Pancreas (tissue), 10 donors: ENCODE results near the gene RARB. TPM values are rescaled to one million over a fixed set of nuclear protein-coding genes. Genes with fewer than 3 reads are reported as not detected.

Source experiments
- ATAC-seq, 4 donors: fragments of 200-7000 bp; cut with Tn5 transposase; one replicate each; pipeline versions ENCODE4 v1.8.0 to v1.9.1; 2020; ENCODE audit warnings: mild to moderate bottlenecking in 4 of 4, moderate library complexity in 4 of 4
- DNase-seq, 6 donors: peaks; one replicate each; pipeline ENCODE4 v3.0.0-alpha.2; 2020
- FAIRE-seq: peaks from 2 replicates; lab custom pipeline; 2012; peaks lifted over from hg19 to GRCh38; lab: Jason Lieb, UNC
- H3K27ac ChIP-seq, 4 donors: fragments of 200-600 bp; sonication (generic); 1 replicate in 3 of 4; 2 replicates in 1 of 4; pipeline versions ENCODE4 v1.5.0 to v1.8.0; 2020
- H3K27me3 ChIP-seq, 4 donors: fragments of 200-600 bp; one replicate each; pipeline ENCODE4 v1.8.0; 2021
- H3K36me3 ChIP-seq, 3 donors: fragments of 200-600 bp; sonication (generic) in 1 of 3; one replicate each; pipeline versions ENCODE4 v1.5.0 to v1.8.0; 2020 to 2021
- H3K4me1 ChIP-seq, 3 donors: fragments of 200-600 bp; one replicate each; pipeline ENCODE4 v1.8.0; 2021
- H3K4me3 ChIP-seq, 4 donors: fragments of 200-600 bp; sonication (generic) in 2 of 4; one replicate each; pipeline versions ENCODE4 v1.5.0 to v1.8.0; 2020 to 2021
- H3K9me3 ChIP-seq, 4 donors: fragments of 200-600 bp; one replicate each; pipeline ENCODE4 v1.8.0; 2021
- WGBS, 2 donors: extraction: QIAGEN DNeasy Blood & Tissue Kit; methylation state at CpG; one replicate each; pipeline ENCODE4 v1.1.7; 2013; 5-methylcytosine and 5-hydroxymethylcytosine counted together
- intact Hi-C, 3 donors: fragments of 100-400 bp; cut with DNase I; formaldehyde crosslinking; loops; one replicate each; pipeline versions ENCODE4 v1.11.1 to v1.14.2; 2022
- polyA plus RNA-seq, 2 donors: library from polyadenylated mRNA; stranded (reverse); fragments of 200-250 nt; gene quantifications; one replicate each; pipeline ENCODE4 v1.2.3, GENCODE V29; 2013
- total RNA-seq, 6 donors: library from RNA; stranded (reverse); fragmentation: NEBNext Ultra II Directional in 4 of 6; extraction: Animal tissue kit (Norgen Biotek cat#: 25700) in 4 of 6; gene quantifications; one replicate each; pipeline versions ENCODE4 v1.2.1 to v1.2.4, GENCODE V29; 2021 to 2023
- TF ChIP-seq, protein P1 (sequence below), 4 donors: fragments of 200-600 bp; sonication (generic) in 3 of 4; IDR thresholded peaks; one replicate each; pipeline versions ENCODE4 v1.5.0 to v1.8.0; 2021; ENCODE audit warnings: antibody characterized with exemption in 4 of 4
- donor health status: healthy with polysubstance abuse.
- donor health status: DM: no; HTN: no; CAD: no; lungs with moderate emphysema.
- donor health status: DM: no; HTN: no; CAD: no.
- donor health status: control.
- donor health status: control.
- donor health status: Bipolar disorder and iron deficiency.
- donor health status: DM: yes; HTN: yes; CAD: no.
- donor health status: DM: no; HTN: no; CAD: no.
- donor health status: DM: no; HTN: no; CAD: no.
- donor health status: DM: yes; HTN: yes; CAD: no.

Gene RARB
- total and polyA plus RNA-seq, 8 donors, result 0.49 to 3.3 (median 0.75) TPM

DNA sequence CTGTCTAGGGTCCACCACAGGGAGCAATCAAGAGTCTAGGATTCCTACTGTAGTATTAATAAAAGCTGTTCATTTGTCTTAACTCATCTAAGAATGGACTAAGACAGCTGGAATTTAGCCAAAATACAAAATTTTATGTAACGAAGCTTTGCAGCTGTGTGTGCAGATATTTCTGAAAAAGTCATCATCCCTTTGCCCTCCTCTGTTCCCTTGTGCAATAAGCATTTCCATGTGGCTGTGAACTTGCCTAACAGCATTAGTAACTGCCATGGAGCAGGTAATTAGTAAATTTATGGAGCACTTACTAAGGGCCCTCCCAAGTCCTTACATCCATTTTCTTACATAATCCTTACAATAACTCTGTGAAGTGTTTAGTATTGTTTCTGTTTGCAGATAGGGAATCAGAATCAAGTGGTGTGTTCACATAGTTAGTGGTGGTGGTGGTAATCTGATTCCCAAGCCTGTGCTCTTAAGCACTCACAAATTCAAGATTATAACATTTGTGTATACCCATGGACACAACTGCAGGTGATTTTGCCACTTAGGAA, 114.5 kb downstream of the RARB start:
- Histone ChIP-seq H3K4me1 (no peaks in the 10 kb centered on the region), H3K4me3 (no peak overlapping the region), H3K27ac (no peak overlapping the region), H3K9me3 (no peaks in the 10 kb centered on the region), H3K36me3 (no peaks in the 10 kb centered on the region), H3K27me3 (no peaks in the 10 kb centered on the region)
- TF ChIP-seq, protein P1, sequence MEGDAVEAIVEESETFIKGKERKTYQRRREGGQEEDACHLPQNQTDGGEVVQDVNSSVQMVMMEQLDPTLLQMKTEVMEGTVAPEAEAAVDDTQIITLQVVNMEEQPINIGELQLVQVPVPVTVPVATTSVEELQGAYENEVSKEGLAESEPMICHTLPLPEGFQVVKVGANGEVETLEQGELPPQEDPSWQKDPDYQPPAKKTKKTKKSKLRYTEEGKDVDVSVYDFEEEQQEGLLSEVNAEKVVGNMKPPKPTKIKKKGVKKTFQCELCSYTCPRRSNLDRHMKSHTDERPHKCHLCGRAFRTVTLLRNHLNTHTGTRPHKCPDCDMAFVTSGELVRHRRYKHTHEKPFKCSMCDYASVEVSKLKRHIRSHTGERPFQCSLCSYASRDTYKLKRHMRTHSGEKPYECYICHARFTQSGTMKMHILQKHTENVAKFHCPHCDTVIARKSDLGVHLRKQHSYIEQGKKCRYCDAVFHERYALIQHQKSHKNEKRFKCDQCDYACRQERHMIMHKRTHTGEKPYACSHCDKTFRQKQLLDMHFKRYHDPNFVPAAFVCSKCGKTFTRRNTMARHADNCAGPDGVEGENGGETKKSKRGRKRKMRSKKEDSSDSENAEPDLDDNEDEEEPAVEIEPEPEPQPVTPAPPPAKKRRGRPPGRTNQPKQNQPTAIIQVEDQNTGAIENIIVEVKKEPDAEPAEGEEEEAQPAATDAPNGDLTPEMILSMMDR (IDR thresholded peaks at IDR 0.05), result no peak
- no peak for DNase-seq
- FAIRE-seq, result no peak
- ATAC-seq, result no peak
- 52 to 67% methylated on average over 1 of the region's 1 CpG for WGBS, 2 donors
- intact Hi-C loops, result no loop called here

DNA sequence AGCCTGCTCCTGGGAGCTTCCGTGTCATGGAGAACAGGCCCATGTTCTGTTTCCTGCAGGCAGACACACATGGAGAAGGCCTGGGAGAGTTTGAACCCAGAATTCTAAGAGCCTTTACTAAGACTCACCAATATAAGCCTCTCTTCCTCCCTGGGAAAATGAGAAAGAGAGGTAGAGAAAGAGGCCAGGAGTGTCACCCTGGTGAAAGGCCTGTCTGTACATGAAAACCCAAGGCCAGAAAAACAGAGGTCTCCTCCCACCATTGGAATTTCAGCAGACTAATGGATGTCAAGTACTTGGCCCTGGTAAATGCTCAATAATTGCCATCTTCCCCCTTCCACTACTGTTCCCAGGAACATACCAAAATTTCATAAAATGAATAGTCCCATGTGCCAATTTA, 119.0 kb downstream of the RARB start:
- FAIRE-seq (no peak), DNase-seq (no peak), ATAC-seq (no peak)
- intact Hi-C loops, result no loop called here
- Histone ChIP-seq H3K27me3 (no peaks in the 10 kb centered on the region), H3K4me3 (no peak overlapping the region), H3K36me3 (no peaks in the 10 kb centered on the region), H3K4me1 (no peaks in the 10 kb centered on the region), H3K9me3 (no peaks in the 10 kb centered on the region), H3K27ac (no peak overlapping the region)
- WGBS, 2 donors, result 92 to 100% methylated on average over 1 of the region's 1 CpG
- TF ChIP-seq, protein P1 (IDR thresholded peaks at IDR 0.05), result no peak

DNA sequence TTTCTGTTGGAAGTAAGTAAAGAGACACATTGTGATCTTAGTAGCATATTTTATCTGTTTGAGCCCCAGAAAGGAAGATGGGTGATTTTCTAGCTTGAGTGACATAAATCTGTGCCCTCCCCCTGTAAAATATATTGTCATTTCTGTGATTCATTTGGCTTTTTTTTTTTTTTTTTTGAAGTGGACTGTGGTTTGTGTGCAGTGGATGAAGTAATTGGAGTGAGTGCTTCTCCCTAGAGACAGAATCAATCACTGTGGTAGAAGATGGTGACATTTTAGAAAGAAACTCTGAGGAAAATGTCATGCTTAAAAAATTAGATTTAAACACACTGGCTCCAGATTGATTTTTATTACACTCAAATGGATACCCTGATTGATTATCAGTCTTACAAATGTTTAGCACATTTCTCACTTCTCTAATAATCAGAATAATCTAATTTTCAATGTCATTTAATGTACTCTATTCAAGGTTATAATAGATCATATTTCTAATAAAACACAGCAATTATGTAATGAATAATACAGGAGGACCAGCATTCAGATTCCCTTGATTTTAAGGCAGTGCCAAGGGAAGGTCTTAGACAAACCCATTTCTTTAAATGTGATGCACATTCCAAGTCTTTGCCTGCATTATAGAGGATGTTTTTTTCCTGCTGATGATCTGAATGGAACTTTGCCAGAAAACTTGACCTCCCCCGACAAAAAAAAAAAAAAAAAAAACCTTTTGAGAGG, 120.0 kb downstream of the RARB start:
- TF ChIP-seq, protein P1 (IDR thresholded peaks at IDR 0.05), result no peak
- Histone ChIP-seq H3K9me3 (no peaks in the 10 kb centered on the region), H3K27ac (no peak overlapping the region), H3K4me3 (no peak overlapping the region), H3K27me3 (no peaks in the 10 kb centered on the region), H3K36me3 (no peaks in the 10 kb centered on the region), H3K4me1 (no peaks in the 10 kb centered on the region)
- intact Hi-C loops, result no loop called here
- ATAC-seq (no peak), DNase-seq (no peak), FAIRE-seq (no peak)
- 11 to 19% methylated on average over 1 of the region's 1 CpG for WGBS, 2 donors

DNA sequence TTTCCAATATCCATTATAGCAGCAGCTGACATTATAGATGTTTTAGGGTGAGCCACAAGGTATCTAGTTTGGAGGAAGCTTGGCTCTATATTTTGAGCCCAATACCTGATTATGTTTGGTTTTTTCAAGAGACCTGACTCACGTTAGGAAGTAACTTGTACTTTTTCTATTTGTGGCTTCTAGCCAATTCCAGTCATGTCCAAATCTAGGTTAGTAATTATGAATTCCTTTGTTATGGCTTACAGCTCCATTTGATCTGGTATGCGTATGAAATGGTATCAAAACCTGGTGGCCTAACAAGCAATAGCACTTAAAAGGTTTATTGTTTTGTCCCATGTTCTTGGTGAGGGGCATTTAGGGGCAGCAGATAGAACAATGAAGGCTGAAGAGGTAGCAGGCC, 120.8 kb downstream of the RARB start:
- Histone ChIP-seq H3K27me3 (no peaks in the 10 kb centered on the region), H3K9me3 (no peaks in the 10 kb centered on the region), H3K4me1 (no peaks in the 10 kb centered on the region), H3K36me3 (no peaks in the 10 kb centered on the region), H3K27ac (no peak overlapping the region), H3K4me3 (no peak overlapping the region)
- 44 to 55% methylated on average over 2 of the region's 2 CpGs for WGBS, 2 donors
- no peak for ATAC-seq
- DNase-seq, result no peak
- intact Hi-C loops, result no loop called here
- TF ChIP-seq, protein P1 (IDR thresholded peaks at IDR 0.05), result no peak
- no peak for FAIRE-seq

DNA sequence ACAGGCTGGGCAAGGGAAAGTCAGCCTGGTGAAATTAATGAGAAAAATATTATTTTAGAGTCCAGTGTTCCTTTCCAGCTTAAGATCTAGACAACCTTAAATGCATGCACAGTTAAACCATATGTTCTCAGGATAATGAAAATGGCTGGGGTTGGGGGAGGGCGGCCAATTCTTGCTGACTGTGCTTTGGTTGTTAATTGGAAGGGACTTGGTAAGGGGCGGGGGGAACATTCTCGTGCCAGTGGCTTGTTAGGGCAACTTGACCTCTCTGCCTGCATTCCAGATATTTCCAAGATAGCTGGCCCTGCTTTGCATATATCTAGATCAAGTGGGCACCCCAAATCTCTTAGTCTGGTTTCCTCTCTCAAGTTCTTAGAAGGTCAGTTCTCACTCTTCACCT, 124.2 kb downstream of the RARB start:
- no peak overlapping the region for H3K27ac ChIP-seq
- FAIRE-seq (no peak), DNase-seq (no peak), ATAC-seq (no peak)
- no peaks in the 10 kb centered on the region for H3K4me1 ChIP-seq
- H3K36me3 ChIP-seq, result no peaks in the 10 kb centered on the region
- WGBS, 2 donors, result 71 to 75% methylated on average over 3 of the region's 3 CpGs
- no peak overlapping the region for H3K4me3 ChIP-seq
- TF ChIP-seq, protein P1 (IDR thresholded peaks at IDR 0.05), result no peak
- no peaks in the 10 kb centered on the region for H3K27me3 ChIP-seq
- no peaks in the 10 kb centered on the region for H3K9me3 ChIP-seq
- intact Hi-C loops, result no loop called here
